PC-3 (cell line): ENCODE measurements around the gene IQSEC3. TPM values are rescaled to one million over a fixed set of nuclear protein-coding genes. Genes with fewer than 3 reads are reported as not detected.
"Not testable (repeated sequence)": the region's sequence is repeated elsewhere in the genome, so short reads cannot be mapped to it uniquely, and the experiment has no call there.

Source experiments
- ATAC-seq: fragments of 200-7000 bp; cut with Tn5 transposase; 2 replicates; pipeline ENCODE4 v1.9.1; 2020; ENCODE audit warnings: mild to moderate bottlenecking, moderate library complexity
- BruUV-seq: library from RNA; stranded (reverse); fragments of 400-500 nt; replicated peaks from 2 replicates; lab custom pipeline; 2021; lab: Mats Ljungman, UMichigan
- CTCF ChIA-PET: fragments of 300-600 bp; sonication (Branson Sonifier 250); formaldehyde crosslinking; loops from one replicate; lab custom pipeline; 2022; ENCODE audit warnings: antibody characterized with exemption; lab: Charles Lee
- POLR2A ChIA-PET: fragments of 300-600 bp; sonication (Branson Sonifier 250); formaldehyde crosslinking; loops from one replicate; lab custom pipeline; 2022; ENCODE audit warnings: antibody characterized with exemption; ENCODE audit not compliant: unreplicated experiment; lab: Charles Lee
- DNase-seq: peaks from one replicate; pipeline ENCODE4 v3.0.0-alpha.2; 2015
- H2AFZ ChIP-seq: fragments of 300-600 bp; sonication (generic); 2 replicates; pipeline ENCODE4 v1.6.0; 2016; ENCODE audit warnings: antibody characterized with exemption, low read length
- H3F3A ChIP-seq: fragments of 300-600 bp; sonication (generic); one replicate; pipeline ENCODE4 v1.6.0; 2017; ENCODE audit warnings: antibody characterized with exemption, low read length, control low read depth, mild to moderate bottlenecking; ENCODE audit not compliant: unreplicated experiment
- H3K27ac ChIP-seq: fragments of 300-600 bp; sonication (generic); 2 replicates; pipeline ENCODE4 v1.5.1; 2016; ENCODE audit warnings: mild to moderate bottlenecking, low read length
- H3K27me3 ChIP-seq: fragments of 300-600 bp; sonication (generic); 2 replicates; pipeline ENCODE4 v1.6.1; 2016; ENCODE audit warnings: low read length, mixed read lengths
- H3K36me3 ChIP-seq: fragments of 300-600 bp; sonication (generic); 2 replicates; pipeline ENCODE4 v1.6.1; 2016; ENCODE audit warnings: low read depth, mixed run types, low read length, mixed read lengths
- H3K4me1 ChIP-seq: fragments of 300-600 bp; sonication (generic); 2 replicates; pipeline ENCODE4 v1.5.1; 2016; ENCODE audit warnings: low read length; ENCODE audit not compliant: insufficient read depth
- H3K4me2 ChIP-seq: fragments of 300-600 bp; sonication (generic); 2 replicates; pipeline ENCODE4 v1.6.0; 2016; ENCODE audit warnings: low read length
- H3K4me3 ChIP-seq: fragments of 300-600 bp; sonication (generic); 2 replicates; pipeline ENCODE4 v1.5.1; 2016; ENCODE audit warnings: mild to moderate bottlenecking, low read length, mixed read lengths
- H3K79me2 ChIP-seq: fragments of 300-600 bp; sonication (generic); 2 replicates; pipeline ENCODE4 v1.6.1; 2017; ENCODE audit warnings: low read length, mixed read lengths
- H3K9ac ChIP-seq: fragments of 300-600 bp; sonication (generic); 2 replicates; pipeline ENCODE4 v1.6.0; 2016; ENCODE audit warnings: mild to moderate bottlenecking, low read length
- H3K9me2 ChIP-seq: fragments of 300-600 bp; sonication (generic); replicated peaks from 2 replicates; pipeline ENCODE4 v1.6.1; 2016; ENCODE audit warnings: mixed run types, low read length, mixed read lengths
- H3K9me3 ChIP-seq: fragments of 300-600 bp; sonication (generic); 2 replicates; pipeline ENCODE4 v1.6.1; 2016; ENCODE audit warnings: low read length, mixed read lengths
- H4K20me1 ChIP-seq: fragments of 300-600 bp; sonication (generic); 2 replicates; pipeline ENCODE4 v1.6.1; 2016; ENCODE audit warnings: low read length, mixed read lengths
- CTCF ChIP-seq: fragments of 300-600 bp; sonication (generic); conservative IDR thresholded peaks from 2 replicates; pipeline ENCODE4 v1.5.1; 2017; ENCODE audit warnings: antibody characterized with exemption, low read depth, mild to moderate bottlenecking, low read length
- EZH2 ChIP-seq: fragments of 300-600 bp; sonication (generic); IDR thresholded peaks from one replicate; pipeline ENCODE4 v1.6.1; 2017; ENCODE audit warnings: antibody characterized with exemption, mild to moderate bottlenecking, low read length; ENCODE audit not compliant: unreplicated experiment
- intact Hi-C: fragments of 100-400 bp; cut with micrococcal nuclease; formaldehyde crosslinking; loops from 2 replicates; pipeline ENCODE4 v1.9.0; 2023
- total RNA-seq: library from RNA; depleted of rRNA; stranded (reverse); fragments of >200 nt; gene quantifications from 2 replicates; pipeline ENCODE4 v1.2.3, GENCODE V29; 2014

The IQSEC3 gene
- total RNA-seq, 1 experiment from 2014 or later: 0.11 TPM

- Histone ChIP-seq H3F3A (no peaks in the 10 kb centered on the region), H2AFZ (no peak overlapping the region), H3K27me3 (peaks cover 60% of the 10 kb centered on the region), H4K20me1 (no peaks in the 10 kb centered on the region), H3K36me3 (no peaks in the 10 kb centered on the region), H3K27ac (no peak overlapping the region), H3K9me2 (no peaks in the 10 kb centered on the region), H3K4me1 (no peaks in the 10 kb centered on the region), H3K4me3 (no peak overlapping the region), H3K9me3 (no peaks in the 10 kb centered on the region), H3K79me2 (no peaks in the 10 kb centered on the region), H3K9ac (no peak overlapping the region), H3K4me2 (no peak overlapping the region)
- POLR2A ChIA-PET: no interaction called here
- intact Hi-C loops: no loop called here
- TF ChIP-seq EZH2: no peak
- no peak for TF ChIP-seq CTCF
- DNase-seq (no peak), ATAC-seq (no peak)
- CTCF ChIA-PET: no interaction called here
- BruUV-seq: no TSS peak
These were observed 7.7 kb upstream of the IQSEC3 start for GRCh38 chr12:58832-59231.

GRCh38 chr12:61845-62244 is 4.7 kb upstream of the IQSEC3 start:
- H3K9ac ChIP-seq, H3K4me2 ChIP-seq, H3K4me3 ChIP-seq, H3K27ac ChIP-seq, CTCF ChIA-PET, POLR2A ChIA-PET, DNase-seq, H3K4me1 ChIP-seq, ATAC-seq, H3F3A ChIP-seq, H3K79me2 ChIP-seq, H3K36me3 ChIP-seq, BruUV-seq, H4K20me1 ChIP-seq, H3K9me2 ChIP-seq, H2AFZ ChIP-seq, intact Hi-C loops, H3K9me3 ChIP-seq: not testable (repeated sequence)
- H3K27me3 ChIP-seq: peaks cover 33% of the 10 kb centered on the region

- H3K27ac ChIP-seq, H3K9me2 ChIP-seq, H3K27me3 ChIP-seq, POLR2A ChIA-PET, CTCF ChIA-PET, H3F3A ChIP-seq, BruUV-seq, ATAC-seq, H3K36me3 ChIP-seq, H3K9ac ChIP-seq, H3K4me1 ChIP-seq, H3K4me2 ChIP-seq, H4K20me1 ChIP-seq, intact Hi-C loops, H3K9me3 ChIP-seq, H3K79me2 ChIP-seq, H2AFZ ChIP-seq, DNase-seq, H3K4me3 ChIP-seq: not testable (repeated sequence)
These were observed 990 bp upstream of the IQSEC3 start for GRCh38 chr12:65491-66063.

GRCh38 chr12:66782-67504 is 376 bp downstream of the IQSEC3 start:
- H3K79me2 ChIP-seq, BruUV-seq, H3K4me1 ChIP-seq, H3K9me3 ChIP-seq, H4K20me1 ChIP-seq, H3K9me2 ChIP-seq, H3F3A ChIP-seq, H2AFZ ChIP-seq, POLR2A ChIA-PET, DNase-seq, H3K4me3 ChIP-seq, CTCF ChIA-PET, H3K9ac ChIP-seq, H3K36me3 ChIP-seq, intact Hi-C loops, H3K27ac ChIP-seq, H3K4me2 ChIP-seq: not testable (repeated sequence)
- ATAC-seq: peak; percentile 95
- peaks cover 18% of the 10 kb centered on the region for H3K27me3 ChIP-seq

- H2AFZ ChIP-seq, H3K4me2 ChIP-seq, CTCF ChIA-PET, H3K9me2 ChIP-seq, H3K4me3 ChIP-seq, H3K4me1 ChIP-seq, H3K79me2 ChIP-seq, H3K36me3 ChIP-seq, POLR2A ChIA-PET, H3K27ac ChIP-seq, BruUV-seq, DNase-seq, H3K9me3 ChIP-seq, ATAC-seq, intact Hi-C loops, H4K20me1 ChIP-seq, H3K9ac ChIP-seq, H3F3A ChIP-seq: not testable (repeated sequence)
- peaks cover 23% of the 10 kb centered on the region for H3K27me3 ChIP-seq
These were observed 3.1 kb downstream of the IQSEC3 start for GRCh38 chr12:69677-70076.

GRCh38 chr12:70541-70940 is 4.0 kb downstream of the IQSEC3 start:
- BruUV-seq, H3K36me3 ChIP-seq, H3K4me3 ChIP-seq, ATAC-seq, H3K79me2 ChIP-seq, H3F3A ChIP-seq, H3K9me2 ChIP-seq, H3K9ac ChIP-seq, H3K9me3 ChIP-seq, H2AFZ ChIP-seq, H3K4me2 ChIP-seq, H4K20me1 ChIP-seq, POLR2A ChIA-PET, H3K27ac ChIP-seq, DNase-seq, intact Hi-C loops, CTCF ChIA-PET, H3K4me1 ChIP-seq: not testable (repeated sequence)
- peaks cover 27% of the 10 kb centered on the region for H3K27me3 ChIP-seq
